ENCODE data around the gene LGI4. TPM values are rescaled to one million over a fixed set of nuclear protein-coding genes. Genes with fewer than 3 reads are reported as not detected.

LGI4 gene
- total and polyA plus RNA-seq, 2 donors from 2014 or later = 5.1 to 7.5 TPM

GRCh38 chr19:35135389-35135909 is 590 bp upstream of the LGI4 start:
- Histone ChIP-seq H3K27me3 (ENCODE audit: control insufficient read depth, insufficient read depth, low read length) (no peaks in the 10 kb centered on the region), H3K36me3 (ENCODE audit: control insufficient read depth in 2 of 3, insufficient read depth in 3 of 3, low read length in 3 of 3) (no peaks in the 10 kb centered on the region), H3K4me1 (ENCODE audit: control insufficient read depth in 2 of 3, insufficient read depth in 2 of 3, low read depth in 1 of 3, low read length in 3 of 3) (peaks cover 0 to 6% (median 2%) of the 10 kb centered on the region in 3 donors), H3K9me3 (ENCODE audit: control insufficient read depth in 2 of 3, insufficient read depth in 1 of 3, low read length in 3 of 3) (no peaks in the 10 kb centered on the region), H3K27ac (ENCODE audit: low read depth in 2 of 2, low read length in 2 of 2) (peak overlapping the region in 1 of 2 donors; percentile 51), H3K4me3 (ENCODE audit: low read length in 3 of 3) (no peak overlapping the region), H3K9ac (ENCODE audit: low read length in 3 of 3) (peak overlapping the region in 1 of 3 donors; percentile 10)
- DNase-seq (peak; percentile 87 to 93 (median 90)), FAIRE-seq (no peak)
- intact Hi-C loops (cut with DNase I) = no loop called here
- peak; percentile 75 for TF ChIP-seq CTCF (IDR thresholded peaks at IDR 0.05; ENCODE audit: borderline replicate concordance, extremely low read depth, insufficient read depth)

GRCh38 chr19:35133826-35134225 is 1.0 kb downstream of the LGI4 start:
- H3K27ac ChIP-seq (ENCODE audit: low read depth in 2 of 2, low read length in 2 of 2) = no peak overlapping the region
- intact Hi-C loops (cut with DNase I) = no loop called here
- no peaks in the 10 kb centered on the region for H3K27me3 ChIP-seq (ENCODE audit: control insufficient read depth, insufficient read depth, low read length)
- no peak overlapping the region for H3K4me3 ChIP-seq (ENCODE audit: low read length in 3 of 3)
- no peak for DNase-seq
- no peak for FAIRE-seq
- TF ChIP-seq CTCF (IDR thresholded peaks at IDR 0.05; ENCODE audit: borderline replicate concordance, extremely low read depth, insufficient read depth) = no peak
- H3K36me3 ChIP-seq (ENCODE audit: control insufficient read depth in 2 of 3, insufficient read depth in 3 of 3, low read length in 3 of 3) = no peaks in the 10 kb centered on the region
- no peaks in the 10 kb centered on the region for H3K9me3 ChIP-seq (ENCODE audit: control insufficient read depth in 2 of 3, insufficient read depth in 1 of 3, low read length in 3 of 3)
- H3K4me1 ChIP-seq (ENCODE audit: control insufficient read depth in 2 of 3, insufficient read depth in 2 of 3, low read depth in 1 of 3, low read length in 3 of 3) = peaks cover 0 to 6% (median 2%) of the 10 kb centered on the region in 3 donors
- H3K9ac ChIP-seq (ENCODE audit: low read length in 3 of 3) = no peak overlapping the region

GRCh38 chr19:35132254-35132653 is 2.6 kb downstream of the LGI4 start:
- Histone ChIP-seq H3K27me3 (ENCODE audit: control insufficient read depth, insufficient read depth, low read length) (no peaks in the 10 kb centered on the region), H3K27ac (ENCODE audit: low read depth in 2 of 2, low read length in 2 of 2) (no peak overlapping the region), H3K36me3 (ENCODE audit: control insufficient read depth in 2 of 3, insufficient read depth in 3 of 3, low read length in 3 of 3) (no peaks in the 10 kb centered on the region), H3K4me3 (ENCODE audit: low read length in 3 of 3) (no peak overlapping the region), H3K9me3 (ENCODE audit: control insufficient read depth in 2 of 3, insufficient read depth in 1 of 3, low read length in 3 of 3) (no peaks in the 10 kb centered on the region), H3K9ac (ENCODE audit: low read length in 3 of 3) (no peak overlapping the region), H3K4me1 (ENCODE audit: control insufficient read depth in 2 of 3, insufficient read depth in 2 of 3, low read depth in 1 of 3, low read length in 3 of 3) (peaks cover 0 to 3% (median 2%) of the 10 kb centered on the region in 3 donors)
- FAIRE-seq = no peak
- intact Hi-C loops (cut with DNase I) = no loop called here
- DNase-seq = no peak
- no peak for TF ChIP-seq CTCF (IDR thresholded peaks at IDR 0.05; ENCODE audit: borderline replicate concordance, extremely low read depth, insufficient read depth)

All from kidney (tissue), 14 donors.